CD4-positive, alpha-beta T cell (primary cell): ENCODE measurements around the gene S100A8. TPM values are rescaled to one million over a fixed set of nuclear protein-coding genes. Genes with fewer than 3 reads are reported as not detected.

Source experiments
- ATAC-seq: fragments of 200-7000 bp; cut with Tn5 transposase; one replicate; pipeline ENCODE4 v1.10.0; 2022; ENCODE audit warnings: mild to moderate bottlenecking; ENCODE audit not compliant: poor library complexity
- CTCF ChIA-PET: fragments of 350-600 bp; sonication (Branson Sonifier 250); formaldehyde crosslinking; loops from one replicate; lab custom pipeline; 2021; ENCODE audit warnings: antibody characterized with exemption, inconsistent platforms; lab: Charles Lee
- POLR2A ChIA-PET: fragments of 350-600 bp; sonication (Branson Sonifier 250); formaldehyde crosslinking; loops from one replicate; lab custom pipeline; 2021; ENCODE audit warnings: antibody characterized with exemption, inconsistent platforms; lab: Charles Lee
- DNase-seq, 14 experiments: peaks; one replicate each; pipeline ENCODE4 v3.0.0-alpha.2; 2013 to 2020; ENCODE audit warnings: mixed read lengths in 2 of 14
- H3K27ac ChIP-seq, 2 donors: one replicate each; pipeline versions ENCODE4 v1.5.1 to v1.7.0; 2013; ENCODE audit warnings: low read length in 2 of 2, low read depth in 1 of 2, mild to moderate bottlenecking in 1 of 2
- H3K27me3 ChIP-seq, 2 experiments: 1 replicate in 1 of 2; 2 replicates in 1 of 2; pipeline versions ENCODE4 v1.6.1 to v1.7.0; 2013; ENCODE audit warnings: low read length in 2 of 2, control low read depth in 1 of 2, mild to moderate bottlenecking in 1 of 2, moderate library complexity in 1 of 2; ENCODE audit not compliant: insufficient read depth in 2 of 2, control insufficient read depth in 1 of 2
- H3K36me3 ChIP-seq: one replicate; pipeline ENCODE4 v1.6.1; 2013; ENCODE audit warnings: low read length, control low read depth; ENCODE audit not compliant: insufficient read depth
- H3K4me1 ChIP-seq: one replicate; pipeline ENCODE4 v1.6.1; 2013; ENCODE audit warnings: low read length, control low read depth; ENCODE audit not compliant: insufficient read depth
- H3K4me3 ChIP-seq: one replicate; pipeline ENCODE4 v1.5.1; 2013; ENCODE audit warnings: mild to moderate bottlenecking, low read length, moderate library complexity
- H3K9me3 ChIP-seq, 2 experiments: 1 replicate in 1 of 2; 2 replicates in 1 of 2; pipeline versions ENCODE4 v1.6.1 to v1.7.0; 2013; ENCODE audit warnings: low read length in 2 of 2, mild to moderate bottlenecking in 2 of 2, control low read depth in 1 of 2, moderate library complexity in 1 of 2; ENCODE audit not compliant: control insufficient read depth in 1 of 2, insufficient read depth in 1 of 2
- H3K27ac Mint-ChIP-seq: one replicate; pipeline ENCODE4 v1.8.0; 2020; ENCODE audit warnings: mixed read lengths
- H3K27me3 Mint-ChIP-seq: one replicate; pipeline ENCODE4 v1.8.0; 2021; ENCODE audit warnings: mixed read lengths
- H3K36me3 Mint-ChIP-seq: one replicate; pipeline ENCODE4 v1.8.0; 2021; ENCODE audit warnings: low read depth, mixed read lengths
- H3K4me1 Mint-ChIP-seq: one replicate; pipeline ENCODE4 v1.8.0; 2021; ENCODE audit warnings: low read depth, mixed read lengths
- H3K4me3 Mint-ChIP-seq: one replicate; pipeline ENCODE4 v1.8.0; 2020; ENCODE audit warnings: mild to moderate bottlenecking, mixed read lengths
- H3K9me3 Mint-ChIP-seq: one replicate; pipeline ENCODE4 v1.8.0; 2020; ENCODE audit warnings: mixed read lengths
- intact Hi-C, 2 experiments: fragments of 100-400 bp; cut with DNase I in 1 of 2; cut with micrococcal nuclease in 1 of 2; formaldehyde crosslinking; loops; one replicate each; pipeline versions ENCODE4 v1.15.1 to v1.9.0; 2023 to 2025; cut with DNase I, micrococcal nuclease
- total RNA-seq, 174 experiments: library from RNA in 2 of 174; stranded (reverse) in 2 of 174; gene quantifications; one replicate each; pipeline ENCODE4 v1.2.3 and lab custom pipeline; 2021 to 2026
- TF ChIP-seq, protein P1 (sequence below): fragments of 200-600 bp; IDR thresholded peaks from one replicate; pipeline ENCODE4 v1.8.0; 2022; ENCODE audit warnings: antibody characterized with exemption, mild to moderate bottlenecking

Gene S100A8
- total RNA-seq, 2 experiments from 2014 or later: 21.0 to 23.8 TPM

GRCh38 chr1:153431928-153432327 is 41.1 kb upstream of the S100A8 start:
- H3K36me3 Mint-ChIP-seq: no peaks in the 10 kb centered on the region
- H3K4me3 Mint-ChIP-seq: no peak overlapping the region
- H3K9me3 ChIP-seq: no peaks in the 10 kb centered on the region
- H3K36me3 ChIP-seq: no peaks in the 10 kb centered on the region
- CTCF ChIA-PET: no interaction called here
- no peak overlapping the region for H3K27ac Mint-ChIP-seq
- no peak overlapping the region for H3K4me3 ChIP-seq
- TF ChIP-seq, protein P1, sequence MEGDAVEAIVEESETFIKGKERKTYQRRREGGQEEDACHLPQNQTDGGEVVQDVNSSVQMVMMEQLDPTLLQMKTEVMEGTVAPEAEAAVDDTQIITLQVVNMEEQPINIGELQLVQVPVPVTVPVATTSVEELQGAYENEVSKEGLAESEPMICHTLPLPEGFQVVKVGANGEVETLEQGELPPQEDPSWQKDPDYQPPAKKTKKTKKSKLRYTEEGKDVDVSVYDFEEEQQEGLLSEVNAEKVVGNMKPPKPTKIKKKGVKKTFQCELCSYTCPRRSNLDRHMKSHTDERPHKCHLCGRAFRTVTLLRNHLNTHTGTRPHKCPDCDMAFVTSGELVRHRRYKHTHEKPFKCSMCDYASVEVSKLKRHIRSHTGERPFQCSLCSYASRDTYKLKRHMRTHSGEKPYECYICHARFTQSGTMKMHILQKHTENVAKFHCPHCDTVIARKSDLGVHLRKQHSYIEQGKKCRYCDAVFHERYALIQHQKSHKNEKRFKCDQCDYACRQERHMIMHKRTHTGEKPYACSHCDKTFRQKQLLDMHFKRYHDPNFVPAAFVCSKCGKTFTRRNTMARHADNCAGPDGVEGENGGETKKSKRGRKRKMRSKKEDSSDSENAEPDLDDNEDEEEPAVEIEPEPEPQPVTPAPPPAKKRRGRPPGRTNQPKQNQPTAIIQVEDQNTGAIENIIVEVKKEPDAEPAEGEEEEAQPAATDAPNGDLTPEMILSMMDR: no peak
- DNase-seq (no peak), ATAC-seq (no peak)
- H3K27me3 Mint-ChIP-seq: peaks cover 39% of the 10 kb centered on the region
- no peaks in the 10 kb centered on the region for H3K4me1 Mint-ChIP-seq
- POLR2A ChIA-PET: no interaction called here
- H3K27me3 ChIP-seq: peaks cover 10 to 16% of the 10 kb centered on the region in 2 experiments
- intact Hi-C loops: no loop called here
- H3K9me3 Mint-ChIP-seq: no peaks in the 10 kb centered on the region
- no peaks in the 10 kb centered on the region for H3K4me1 ChIP-seq
- no peak overlapping the region for H3K27ac ChIP-seq

DNA sequence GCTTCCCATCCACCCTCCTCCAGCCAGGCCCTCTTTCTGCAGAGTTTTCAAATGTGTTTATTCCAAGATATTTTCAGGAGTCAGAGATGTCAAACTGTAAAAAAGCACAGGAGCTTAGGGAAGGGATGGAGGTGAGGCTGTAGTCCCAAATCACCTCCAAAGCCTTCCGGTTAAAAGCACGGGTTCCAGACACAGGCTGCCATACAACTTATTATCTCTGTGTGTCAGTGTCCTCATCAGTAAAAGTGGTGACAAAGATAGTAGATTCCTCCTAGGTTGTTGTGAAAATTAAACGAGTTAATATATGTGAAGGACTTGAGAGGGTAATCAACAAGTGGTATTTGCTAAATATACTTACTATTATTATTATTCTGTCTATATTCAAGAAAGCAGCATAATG is 40.6 kb upstream of the S100A8 start:
- ChIA-PET POLR2A (no interaction called here), CTCF (no interaction called here)
- Histone ChIP-seq H3K27me3 (peaks cover 10 to 17% of the 10 kb centered on the region in 2 experiments), H3K4me1 (no peaks in the 10 kb centered on the region), H3K4me3 (no peak overlapping the region), H3K27ac (no peak overlapping the region), H3K9me3 (no peaks in the 10 kb centered on the region), H3K36me3 (no peaks in the 10 kb centered on the region)
- Mint-ChIP-seq H3K27me3 (peaks cover 39% of the 10 kb centered on the region), H3K27ac (no peak overlapping the region), H3K9me3 (no peaks in the 10 kb centered on the region), H3K36me3 (no peaks in the 10 kb centered on the region), H3K4me1 (no peaks in the 10 kb centered on the region), H3K4me3 (no peak overlapping the region)
- intact Hi-C loops: no loop called here
- DNase-seq (no peak), ATAC-seq (no peak)
- TF ChIP-seq, protein P1: no peak

DNA sequence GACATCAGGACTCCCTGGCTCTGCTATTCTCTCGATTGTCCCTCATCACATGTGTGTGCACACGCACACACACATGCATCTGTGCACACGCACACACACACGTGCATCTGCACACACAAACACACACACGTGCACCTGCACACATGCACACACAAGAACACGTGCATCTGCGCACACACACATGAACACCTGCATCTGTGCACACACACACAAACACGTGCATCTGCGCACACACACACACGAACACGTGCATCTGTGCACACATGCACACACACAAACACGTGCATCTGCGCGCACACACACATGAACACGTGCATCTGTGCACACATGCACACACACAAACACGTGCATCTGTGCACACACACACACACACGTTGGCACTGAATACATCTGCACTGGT is 40.1 kb upstream of the S100A8 start:
- TF ChIP-seq, protein P1: no peak
- intact Hi-C loops: no loop called here
- no peaks in the 10 kb centered on the region for H3K36me3 ChIP-seq
- H3K27ac ChIP-seq: no peak overlapping the region
- H3K4me1 ChIP-seq: no peaks in the 10 kb centered on the region
- CTCF ChIA-PET: no interaction called here
- no peak for DNase-seq
- Mint-ChIP-seq H3K4me1 (no peaks in the 10 kb centered on the region), H3K9me3 (no peaks in the 10 kb centered on the region), H3K27me3 (peaks cover 39% of the 10 kb centered on the region), H3K27ac (no peak overlapping the region), H3K36me3 (no peaks in the 10 kb centered on the region), H3K4me3 (no peak overlapping the region)
- no peak for ATAC-seq
- POLR2A ChIA-PET: no interaction called here
- H3K4me3 ChIP-seq: no peak overlapping the region
- H3K9me3 ChIP-seq: no peaks in the 10 kb centered on the region
- peaks cover 11 to 20% of the 10 kb centered on the region in 2 experiments for H3K27me3 ChIP-seq
